Fibroblast of skin of back (primary cell): Measurements from ENCODE around the gene CDC42EP1.
"Not testable (repeated sequence)": the region's sequence is repeated elsewhere in the genome, so short reads cannot be mapped to it uniquely, and the experiment has no call there.

Experiments used
- DNase-seq: peaks from one replicate; pipeline ENCODE4 v3.0.0-alpha.2; 2013

Gene CDC42EP1

GRCh38 chr22:37534445-37534844, 25.8 kb upstream of the CDC42EP1 start:
- no peak for DNase-seq

GRCh38 chr22:37535159-37535558, 25.1 kb upstream of the CDC42EP1 start:
- no peak for DNase-seq

GRCh38 chr22:37538590-37539357, 21.5 kb upstream of the CDC42EP1 start:
- peak; percentile 92 for DNase-seq

GRCh38 chr22:37539790-37540189, 20.5 kb upstream of the CDC42EP1 start:
- not testable (repeated sequence) for DNase-seq

- DNase-seq: not testable (repeated sequence)
Observed at GRCh38 chr22:37542416-37542815, 17.9 kb upstream of the CDC42EP1 start.

GRCh38 chr22:37542959-37543358, 17.3 kb upstream of the CDC42EP1 start:
- DNase-seq: no peak

GRCh38 chr22:37544955-37545702, 15.2 kb upstream of the CDC42EP1 start:
- peak; percentile 73 for DNase-seq

- DNase-seq: peak; percentile 98
Observed at GRCh38 chr22:37545703-37546436, 14.4 kb upstream of the CDC42EP1 start.

- peak; percentile 53 for DNase-seq
Observed at GRCh38 chr22:37546437-37547250, 13.6 kb upstream of the CDC42EP1 start.

- no peak for DNase-seq
Observed at GRCh38 chr22:37547251-37547741, 13.0 kb upstream of the CDC42EP1 start.

GRCh38 chr22:37549704-37550059, 10.6 kb upstream of the CDC42EP1 start:
- peak; percentile 54 for DNase-seq

- DNase-seq: not testable (repeated sequence)
Observed at GRCh38 chr22:37550921-37551320, 9.4 kb upstream of the CDC42EP1 start.

- no peak for DNase-seq
Observed at GRCh38 chr22:37551981-37552380, 8.3 kb upstream of the CDC42EP1 start.

GRCh38 chr22:37552524-37553163, 7.6 kb upstream of the CDC42EP1 start:
- DNase-seq: peak; percentile 85

- DNase-seq: no peak
Observed at GRCh38 chr22:37553725-37554124, 6.6 kb upstream of the CDC42EP1 start.

- no peak for DNase-seq
Observed at GRCh38 chr22:37555029-37555428, 5.3 kb upstream of the CDC42EP1 start.

- no peak for DNase-seq
Observed at GRCh38 chr22:37556710-37557109, 3.6 kb upstream of the CDC42EP1 start.

- DNase-seq: no peak
Observed at GRCh38 chr22:37557321-37558001, 2.8 kb upstream of the CDC42EP1 start.

- DNase-seq: no peak
Observed at GRCh38 chr22:37558815-37559214, 1.5 kb upstream of the CDC42EP1 start.

- DNase-seq: no peak
Observed at GRCh38 chr22:37559521-37559900, 769 bp upstream of the CDC42EP1 start.

- DNase-seq: peak; percentile 80
Observed at GRCh38 chr22:37560608-37561211, 430 bp downstream of the CDC42EP1 start.
